ENCODE measurements around the gene ILRUN. TPM values are rescaled to one million over a fixed set of nuclear protein-coding genes. Genes with fewer than 3 reads are reported as not detected.
"Not testable (repeated sequence)": the region's sequence is repeated elsewhere in the genome, so short reads cannot be mapped to it uniquely, and the experiment has no call there.

The ILRUN gene
- total and polyA plus RNA-seq, 7 donors = 89.4 to 312 (median 175) TPM

DNA sequence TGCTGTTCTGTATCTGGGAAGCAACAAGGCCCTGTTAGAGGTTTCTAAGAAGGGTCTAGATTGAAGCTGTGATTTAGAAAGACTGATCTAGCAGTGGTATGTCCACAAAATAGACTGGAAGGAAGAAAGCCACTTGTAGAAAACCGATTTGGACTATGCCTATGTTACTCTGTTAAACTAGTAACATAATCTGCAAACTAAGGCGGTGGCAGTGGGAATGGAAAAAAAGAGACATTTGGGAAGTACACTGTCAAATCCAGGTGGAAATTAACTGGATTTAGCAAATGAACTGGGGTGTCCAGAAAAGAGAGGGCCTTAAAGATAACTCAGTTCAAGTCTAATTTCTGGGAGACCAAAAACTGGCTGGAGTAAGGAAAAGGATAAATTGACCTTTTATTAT lies 11.6 kb downstream of the ILRUN start:
- Histone ChIP-seq H3K27me3 (ENCODE audit: insufficient read depth in 3 of 3, low read length in 2 of 3) (no peaks in the 10 kb centered on the region), H3K4me3 (no peak overlapping the region), H3K9me3 (no peaks in the 10 kb centered on the region), H3K27ac (no peak overlapping the region), H3K4me1 (peaks cover 40% of the 10 kb centered on the region), H3K36me3 (ENCODE audit: insufficient read depth in 1 of 2, low read depth in 1 of 2) (no peaks in the 10 kb centered on the region)
- intact Hi-C loops (cut with DNase I) = no loop called here
- TF ChIP-seq, protein P1, sequence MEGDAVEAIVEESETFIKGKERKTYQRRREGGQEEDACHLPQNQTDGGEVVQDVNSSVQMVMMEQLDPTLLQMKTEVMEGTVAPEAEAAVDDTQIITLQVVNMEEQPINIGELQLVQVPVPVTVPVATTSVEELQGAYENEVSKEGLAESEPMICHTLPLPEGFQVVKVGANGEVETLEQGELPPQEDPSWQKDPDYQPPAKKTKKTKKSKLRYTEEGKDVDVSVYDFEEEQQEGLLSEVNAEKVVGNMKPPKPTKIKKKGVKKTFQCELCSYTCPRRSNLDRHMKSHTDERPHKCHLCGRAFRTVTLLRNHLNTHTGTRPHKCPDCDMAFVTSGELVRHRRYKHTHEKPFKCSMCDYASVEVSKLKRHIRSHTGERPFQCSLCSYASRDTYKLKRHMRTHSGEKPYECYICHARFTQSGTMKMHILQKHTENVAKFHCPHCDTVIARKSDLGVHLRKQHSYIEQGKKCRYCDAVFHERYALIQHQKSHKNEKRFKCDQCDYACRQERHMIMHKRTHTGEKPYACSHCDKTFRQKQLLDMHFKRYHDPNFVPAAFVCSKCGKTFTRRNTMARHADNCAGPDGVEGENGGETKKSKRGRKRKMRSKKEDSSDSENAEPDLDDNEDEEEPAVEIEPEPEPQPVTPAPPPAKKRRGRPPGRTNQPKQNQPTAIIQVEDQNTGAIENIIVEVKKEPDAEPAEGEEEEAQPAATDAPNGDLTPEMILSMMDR (IDR thresholded peaks at IDR 0.05) = no peak
- ATAC-seq = no peak
- 34 to 57% (median 37%) methylated on average over 2 of the region's 2 CpGs for WGBS, 3 donors
- DNase-seq = no peak

DNA sequence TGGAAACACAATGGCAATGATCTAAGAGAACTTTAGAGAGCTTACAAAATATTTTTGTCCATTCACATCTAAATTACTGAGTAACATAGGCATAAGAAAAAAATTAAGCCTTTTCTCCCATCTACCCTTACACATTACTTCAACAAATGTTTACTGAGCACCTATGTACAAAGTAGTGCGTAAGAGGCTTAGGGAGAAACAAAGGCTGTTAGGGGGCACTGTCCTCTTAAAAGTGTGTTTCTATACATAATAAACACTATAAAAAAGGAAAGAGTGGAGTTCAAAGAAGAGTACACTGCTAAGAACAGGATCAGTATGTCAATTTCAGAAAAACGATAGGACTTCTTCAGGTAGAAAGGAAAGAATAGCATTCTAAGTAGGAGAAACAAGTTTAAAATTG lies 12.2 kb downstream of the ILRUN start:
- DNase-seq (no peak), ATAC-seq (no peak)
- Histone ChIP-seq H3K9me3 (no peaks in the 10 kb centered on the region), H3K36me3 (ENCODE audit: insufficient read depth in 1 of 2, low read depth in 1 of 2) (no peaks in the 10 kb centered on the region), H3K4me3 (no peak overlapping the region), H3K27ac (no peak overlapping the region), H3K27me3 (ENCODE audit: insufficient read depth in 3 of 3, low read length in 2 of 3) (no peaks in the 10 kb centered on the region), H3K4me1 (peaks cover 41% of the 10 kb centered on the region)
- WGBS, 3 donors = 73 to 81% (median 74%) methylated on average over 2 of the region's 2 CpGs
- TF ChIP-seq, protein P1 (IDR thresholded peaks at IDR 0.05) = no peak
- intact Hi-C loops (cut with DNase I) = no loop called here

DNA sequence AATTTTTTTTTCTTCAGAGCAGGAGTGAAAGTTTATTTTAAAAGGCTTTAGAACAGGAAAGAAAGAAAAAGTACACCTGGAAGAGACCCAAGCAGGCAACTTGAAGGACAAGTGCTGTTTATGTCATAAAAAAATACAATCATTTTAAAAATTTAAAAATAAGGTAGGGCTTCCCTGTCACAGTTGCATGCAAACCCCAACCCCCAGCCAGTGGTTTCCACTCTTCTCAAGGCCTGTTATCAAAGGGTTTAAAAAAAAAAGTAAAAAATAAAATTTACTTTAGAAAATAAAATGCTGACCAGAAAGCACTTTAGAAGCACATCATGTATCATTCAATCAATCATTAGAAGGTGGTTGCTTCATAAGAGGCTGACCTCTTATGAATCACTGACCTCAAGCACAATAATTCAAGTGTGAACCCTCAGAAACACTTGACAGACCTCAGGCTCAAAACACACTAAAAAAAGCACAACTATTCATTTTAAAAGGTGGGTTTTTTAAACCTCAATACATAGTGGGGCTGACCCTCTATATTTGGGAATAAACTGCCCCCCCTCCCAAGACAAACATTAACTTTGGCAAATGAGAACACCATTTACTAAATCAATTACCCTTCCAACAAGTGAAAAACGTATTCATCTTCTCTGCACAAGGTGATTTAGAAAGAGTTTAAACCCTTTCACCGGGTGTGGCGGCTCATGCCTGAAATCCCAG lies 15.6 kb downstream of the ILRUN start:
- ATAC-seq = peak; percentile 44 to 77 (median 70)
- H3K36me3 ChIP-seq (ENCODE audit: insufficient read depth in 1 of 2, low read depth in 1 of 2) = no peaks in the 10 kb centered on the region

DNA sequence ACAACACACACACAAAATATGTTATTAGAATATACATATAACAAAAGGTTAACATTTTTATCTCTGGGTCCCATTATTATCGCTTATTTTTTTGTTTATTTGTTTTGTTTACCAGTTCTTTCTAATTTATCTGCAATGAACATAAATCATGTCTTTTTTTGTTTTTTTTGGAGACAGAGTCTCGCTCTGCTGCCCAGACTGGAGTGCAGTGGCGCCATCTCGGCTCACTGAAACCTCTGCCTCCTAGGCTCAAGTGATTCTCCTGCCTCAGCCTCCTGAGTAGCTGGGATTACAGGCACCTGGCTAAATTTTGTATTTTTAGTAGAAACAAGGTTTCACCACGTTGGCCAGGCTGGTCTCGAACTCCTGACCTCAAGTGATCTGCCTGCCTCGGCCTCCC lies 16.3 kb downstream of the ILRUN start:
- ATAC-seq; H3K4me3 ChIP-seq; H3K27me3 ChIP-seq (ENCODE audit: insufficient read depth in 3 of 3, low read length in 2 of 3); H3K9me3 ChIP-seq; DNase-seq; intact Hi-C loops (cut with DNase I); H3K36me3 ChIP-seq (ENCODE audit: insufficient read depth in 1 of 2, low read depth in 1 of 2): not testable (repeated sequence)
- H3K4me1 ChIP-seq = peaks cover 36% of the 10 kb centered on the region
- WGBS, 3 donors = 76 to 86% (median 80%) methylated on average over 7 of the region's 7 CpGs
- peak overlapping the region; percentile 43 for H3K27ac ChIP-seq

More for the DNA sequence above, 15.6 kb downstream of the ILRUN start:
- no peak overlapping the region for H3K4me3 ChIP-seq
- no peaks in the 10 kb centered on the region for H3K27me3 ChIP-seq (ENCODE audit: insufficient read depth in 3 of 3, low read length in 2 of 3)
- WGBS, 3 donors = 63 to 79% (median 73%) methylated on average over 3 of the region's 3 CpGs
- intact Hi-C loops (cut with DNase I) = no loop called here
- H3K9me3 ChIP-seq = no peaks in the 10 kb centered on the region
- DNase-seq = no peak
- peaks cover 37% of the 10 kb centered on the region for H3K4me1 ChIP-seq
- TF ChIP-seq, protein P1 (IDR thresholded peaks at IDR 0.05) = no peak
- peak overlapping the region; percentile 44 for H3K27ac ChIP-seq

DNA sequence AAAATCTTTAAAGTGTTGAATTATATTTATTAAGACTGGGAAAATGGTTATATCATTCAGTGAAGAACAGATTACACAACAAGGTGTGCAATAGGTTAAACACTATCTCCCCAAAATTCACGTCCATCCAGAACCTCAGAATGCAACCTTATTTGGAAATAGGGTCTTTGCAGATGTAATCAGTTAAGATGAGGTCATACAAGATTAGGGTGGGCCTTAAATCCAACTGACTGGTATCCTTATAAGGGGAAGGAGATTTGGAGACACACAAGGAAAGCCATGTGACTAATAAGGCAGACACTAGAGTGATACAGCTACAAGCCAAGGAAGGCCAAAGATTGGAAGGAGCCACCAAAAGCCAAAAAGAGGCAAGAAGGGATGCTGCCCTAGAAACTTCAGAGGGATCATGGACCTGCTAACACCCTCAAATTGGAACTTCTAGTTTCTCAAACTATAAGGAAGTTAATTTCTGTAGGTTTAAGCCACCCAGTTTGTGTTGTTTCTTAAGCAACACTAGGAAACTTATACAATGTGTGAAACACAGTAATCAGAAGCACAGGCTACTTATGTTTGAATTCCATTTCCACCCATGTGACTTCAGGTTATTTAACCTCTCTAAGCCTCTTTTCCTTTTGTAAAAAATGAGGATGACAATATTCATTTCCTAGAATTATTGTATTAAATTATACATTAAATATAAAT lies 16.9 kb downstream of the ILRUN start:
- H3K4me1 ChIP-seq = peaks cover 35% of the 10 kb centered on the region
- DNase-seq (no peak), ATAC-seq (peak in 3 of 4 donors; percentile 27 to 55 (median 53))
- intact Hi-C loops (cut with DNase I) = no loop called here
- no peaks in the 10 kb centered on the region for H3K36me3 ChIP-seq (ENCODE audit: insufficient read depth in 1 of 2, low read depth in 1 of 2)
- H3K27ac ChIP-seq = peak overlapping the region; percentile 43
- 43 to 77% (median 71%) methylated on average over 1 of the region's 1 CpG for WGBS, 3 donors
- no peaks in the 10 kb centered on the region for H3K27me3 ChIP-seq (ENCODE audit: insufficient read depth in 3 of 3, low read length in 2 of 3)
- H3K4me3 ChIP-seq = no peak overlapping the region
- TF ChIP-seq, protein P1 (IDR thresholded peaks at IDR 0.05) = no peak
- no peaks in the 10 kb centered on the region for H3K9me3 ChIP-seq

Measured in psoas muscle (tissue), 8 donors.